ENCODE results near the gene PRM1.

The PRM1 gene

DNA sequence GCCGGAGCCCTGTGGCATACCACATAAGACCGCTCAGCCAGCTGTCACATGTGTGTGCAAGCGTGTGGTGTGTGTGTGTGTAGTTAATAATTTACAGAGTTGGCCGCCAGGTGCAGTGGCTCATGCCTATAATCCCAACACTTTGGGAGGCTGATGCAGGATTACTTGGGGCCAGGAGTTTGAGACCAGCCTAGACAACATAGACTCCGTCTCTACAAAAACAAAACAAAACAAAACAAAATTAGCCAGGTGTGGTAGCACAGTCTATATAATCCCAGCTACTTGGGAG, 45.5 kb downstream of the PRM1 start:
- H3K4me3 ChIP-seq (ENCODE audit: low read length): no peak overlapping the region
- TF ChIP-seq, protein P1, sequence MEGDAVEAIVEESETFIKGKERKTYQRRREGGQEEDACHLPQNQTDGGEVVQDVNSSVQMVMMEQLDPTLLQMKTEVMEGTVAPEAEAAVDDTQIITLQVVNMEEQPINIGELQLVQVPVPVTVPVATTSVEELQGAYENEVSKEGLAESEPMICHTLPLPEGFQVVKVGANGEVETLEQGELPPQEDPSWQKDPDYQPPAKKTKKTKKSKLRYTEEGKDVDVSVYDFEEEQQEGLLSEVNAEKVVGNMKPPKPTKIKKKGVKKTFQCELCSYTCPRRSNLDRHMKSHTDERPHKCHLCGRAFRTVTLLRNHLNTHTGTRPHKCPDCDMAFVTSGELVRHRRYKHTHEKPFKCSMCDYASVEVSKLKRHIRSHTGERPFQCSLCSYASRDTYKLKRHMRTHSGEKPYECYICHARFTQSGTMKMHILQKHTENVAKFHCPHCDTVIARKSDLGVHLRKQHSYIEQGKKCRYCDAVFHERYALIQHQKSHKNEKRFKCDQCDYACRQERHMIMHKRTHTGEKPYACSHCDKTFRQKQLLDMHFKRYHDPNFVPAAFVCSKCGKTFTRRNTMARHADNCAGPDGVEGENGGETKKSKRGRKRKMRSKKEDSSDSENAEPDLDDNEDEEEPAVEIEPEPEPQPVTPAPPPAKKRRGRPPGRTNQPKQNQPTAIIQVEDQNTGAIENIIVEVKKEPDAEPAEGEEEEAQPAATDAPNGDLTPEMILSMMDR (conservative IDR thresholded peaks at IDR 0.05; ENCODE audit: low read depth, low read length): no peak
- no peak for DNase-seq (ENCODE audit: low read depth)

DNA sequence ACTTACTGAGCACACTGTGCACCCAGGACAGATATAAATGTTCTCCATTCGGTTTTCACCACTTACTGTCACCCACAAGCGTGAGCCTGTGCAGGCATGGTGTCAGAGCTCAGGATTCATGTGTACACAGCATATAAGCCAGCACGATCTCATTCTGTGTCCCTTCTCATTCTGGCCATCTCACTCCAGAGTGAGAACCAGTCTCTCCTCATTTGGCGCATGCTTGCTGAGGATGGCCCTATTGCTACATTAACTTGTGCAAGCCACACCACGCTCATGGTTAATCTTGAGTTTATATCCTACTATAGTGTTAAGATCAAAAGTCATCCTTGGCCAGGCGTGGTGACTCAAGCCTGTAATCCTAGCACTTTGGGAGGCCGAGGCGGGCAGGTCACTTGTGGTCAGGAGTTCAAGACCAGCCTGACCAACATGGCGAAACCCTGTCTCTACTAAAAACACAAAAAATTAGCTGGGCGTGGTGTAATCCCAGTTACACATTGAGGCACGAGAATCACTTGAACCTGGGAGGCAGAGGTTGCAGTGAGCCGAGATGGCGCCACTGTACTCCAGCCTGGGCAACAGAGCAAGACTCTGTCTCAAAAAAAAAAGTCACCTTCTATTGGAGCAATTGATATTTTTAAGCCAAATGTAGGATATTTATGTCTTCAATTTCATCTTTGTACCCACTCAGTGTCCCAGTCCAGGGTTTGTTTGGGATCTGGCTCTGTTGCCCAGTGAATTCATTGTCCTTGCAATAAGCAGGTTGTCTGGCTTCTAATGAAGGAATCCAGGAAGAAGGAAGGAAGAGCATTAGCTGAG, 46.0 kb downstream of the PRM1 start:
- no peak overlapping the region for H3K4me3 ChIP-seq (ENCODE audit: low read length)
- TF ChIP-seq, protein P1 (conservative IDR thresholded peaks at IDR 0.05; ENCODE audit: low read depth, low read length): no peak
- no peak for DNase-seq (ENCODE audit: low read depth)

GRCh38 chr16:11233727-11234376, 47.3 kb downstream of the PRM1 start:
- no peak for DNase-seq (ENCODE audit: low read depth)
- TF ChIP-seq, protein P1 (conservative IDR thresholded peaks at IDR 0.05; ENCODE audit: low read depth, low read length): no peak

DNA sequence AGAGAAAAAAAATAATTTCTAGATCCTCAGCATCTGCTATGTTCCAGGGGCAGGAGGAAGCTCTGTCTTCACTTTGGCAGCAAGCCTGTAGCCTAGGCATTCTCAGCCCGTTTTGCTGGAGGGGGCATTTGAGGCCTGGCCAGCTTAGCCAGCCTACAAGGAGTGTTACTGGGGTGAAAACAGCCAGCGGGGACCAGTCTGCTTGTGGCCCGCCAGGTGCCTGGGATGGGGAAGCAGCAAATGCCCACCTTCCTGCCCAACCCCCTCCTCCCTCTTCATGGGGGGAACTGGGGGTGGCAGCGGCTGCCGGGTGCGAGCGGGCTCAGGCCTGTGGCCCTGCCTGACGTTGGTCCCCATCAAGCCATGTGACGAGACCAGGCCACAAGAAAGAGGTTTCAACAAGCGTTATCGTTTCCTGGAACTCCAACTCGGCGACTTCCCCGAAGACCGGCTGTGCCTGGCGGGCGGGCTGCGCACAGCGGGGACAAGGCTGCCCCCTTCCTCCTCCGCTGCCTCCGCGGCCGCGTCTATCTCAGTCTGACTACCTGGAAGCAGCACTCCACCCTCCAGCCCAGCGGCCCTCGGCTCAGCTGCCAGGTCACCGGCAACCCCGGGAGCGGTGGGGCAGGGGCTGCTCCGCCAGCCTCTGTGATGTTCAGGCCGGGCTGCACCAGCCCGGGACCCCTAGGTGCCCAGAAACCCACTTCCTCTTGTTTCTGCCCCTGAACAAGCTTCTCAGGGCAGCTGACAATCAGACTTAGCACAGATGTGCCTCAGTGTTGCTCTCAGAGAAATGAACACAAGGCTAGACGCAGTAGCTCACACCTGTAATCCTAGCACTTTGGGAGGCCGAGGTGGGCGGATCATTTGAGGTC, 48.0 kb downstream of the PRM1 start:
- TF ChIP-seq, protein P1 (conservative IDR thresholded peaks at IDR 0.05; ENCODE audit: low read depth, low read length): no peak
- DNase-seq (ENCODE audit: low read depth): no peak
- H3K4me3 ChIP-seq (ENCODE audit: low read length): no peak overlapping the region

More at GRCh38 chr16:11233727-11234376, 47.3 kb downstream of the PRM1 start:
- H3K4me3 ChIP-seq (ENCODE audit: low read length): no peak overlapping the region

DNA sequence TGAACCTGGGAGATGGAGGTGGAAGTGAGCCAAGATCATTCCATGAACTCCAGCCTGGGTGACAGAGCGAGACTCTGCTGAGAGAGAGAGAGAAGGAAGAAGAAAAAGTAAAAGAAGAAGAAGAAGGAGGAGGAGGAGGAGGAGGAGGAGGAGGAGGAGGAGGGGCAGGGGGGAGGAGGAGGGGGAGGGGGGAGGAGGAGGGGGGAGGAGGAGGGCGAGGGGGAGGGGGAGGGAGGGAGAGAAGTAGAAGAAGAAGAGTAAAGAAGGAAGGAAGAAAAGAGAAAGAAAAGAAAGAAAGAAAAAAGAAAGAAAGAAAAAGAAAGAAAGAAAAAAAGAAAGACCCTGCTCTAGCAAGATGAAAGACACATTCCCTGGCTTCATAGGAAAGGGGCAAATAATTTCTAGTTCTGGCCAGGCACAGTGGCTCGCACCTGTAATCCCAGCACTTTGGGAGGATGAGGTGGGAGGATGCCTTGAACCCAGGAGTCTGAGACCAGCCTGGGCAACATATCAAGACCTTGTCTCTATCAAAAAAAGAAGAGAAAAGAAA, 48.8 kb downstream of the PRM1 start:
- H3K4me3 ChIP-seq (ENCODE audit: low read length): no peak overlapping the region
- no peak for DNase-seq (ENCODE audit: low read depth)
- TF ChIP-seq, protein P1 (conservative IDR thresholded peaks at IDR 0.05; ENCODE audit: low read depth, low read length): no peak

- DNase-seq (ENCODE audit: low read depth): no peak
- TF ChIP-seq, protein P1 (conservative IDR thresholded peaks at IDR 0.05; ENCODE audit: low read depth, low read length): no peak
- H3K4me3 ChIP-seq (ENCODE audit: low read length): no peak overlapping the region
These were observed 49.7 kb downstream of the PRM1 start for GRCh38 chr16:11231367-11231970.

Measured in retinal pigment epithelial cell (primary cell).